GM23248 (cell line): ENCODE measurements around the gene ALK.

Source experiments
- EZH2 ChIP-seq: fragments of 200-600 bp; sonication (generic); IDR thresholded peaks from 2 replicates; pipeline ENCODE4 v1.6.1; 2018; ENCODE audit warnings: antibody characterized with exemption, mild to moderate bottlenecking; ENCODE audit not compliant: insufficient read depth, poor library complexity, severe bottlenecking
- EZH2phosphoT487 ChIP-seq: fragments of 200-600 bp; sonication (generic); IDR thresholded peaks from 2 replicates; pipeline ENCODE4 v1.6.1; 2018; ENCODE audit warnings: antibody characterized with exemption, moderate library complexity, mild to moderate bottlenecking, low read depth; ENCODE audit not compliant: insufficient read depth

GRCh38 chr2:29570539-29570938, 350.8 kb downstream of the ALK start:
- TF ChIP-seq EZH2phosphoT487 (no peak), EZH2 (no peak)
